ENCODE results near the gene LHFPL3. TPM values are rescaled to one million over a fixed set of nuclear protein-coding genes. Genes with fewer than 3 reads are reported as not detected.
"Not testable (repeated sequence)": the region's sequence is repeated elsewhere in the genome, so short reads cannot be mapped to it uniquely, and the experiment has no call there.

LHFPL3 gene
- total RNA-seq, result not detected

GRCh38 chr7:104328296-104328969, at the start of gene LHFPL3:
LHFPL3 (plus strand) TSS chr7:104328603.
- peak; percentile 37 for DNase-seq

GRCh38 chr7:104281685-104282084, 46.7 kb upstream of the LHFPL3 start:
- DNase-seq, result not testable (repeated sequence)

- no peak for DNase-seq
Observed at GRCh38 chr7:104286839-104287238, 41.6 kb upstream of the LHFPL3 start.

- DNase-seq, result no peak
Observed at GRCh38 chr7:104288137-104288536, 40.3 kb upstream of the LHFPL3 start.

GRCh38 chr7:104294291-104294690, 34.1 kb upstream of the LHFPL3 start:
- no peak for DNase-seq

GRCh38 chr7:104296266-104296665, 32.1 kb upstream of the LHFPL3 start:
- no peak for DNase-seq

GRCh38 chr7:104296900-104297299, 31.5 kb upstream of the LHFPL3 start:
- no peak for DNase-seq

GRCh38 chr7:104299323-104299722, 29.1 kb upstream of the LHFPL3 start:
- DNase-seq, result no peak

- no peak for DNase-seq
Observed at GRCh38 chr7:104299777-104300176, 28.6 kb upstream of the LHFPL3 start.

- no peak for DNase-seq
Observed at GRCh38 chr7:104306793-104307192, 21.6 kb upstream of the LHFPL3 start.

GRCh38 chr7:104317948-104318629, 10.3 kb upstream of the LHFPL3 start:
- no peak for DNase-seq

- DNase-seq, result no peak
Observed at GRCh38 chr7:104327534-104327933, 869 bp upstream of the LHFPL3 start.

GRCh38 chr7:104327938-104328295, 486 bp upstream of the LHFPL3 start:
- no peak for DNase-seq

- DNase-seq, result no peak
Observed at GRCh38 chr7:104328970-104329825, 795 bp downstream of the LHFPL3 start.

GRCh38 chr7:104341546-104341945, 13.1 kb downstream of the LHFPL3 start:
- no peak for DNase-seq

- no peak for DNase-seq
Observed at GRCh38 chr7:104352736-104353135, 24.3 kb downstream of the LHFPL3 start.

- DNase-seq, result no peak
Observed at GRCh38 chr7:104357166-104357565, 28.8 kb downstream of the LHFPL3 start.

GRCh38 chr7:104358446-104359132, 30.2 kb downstream of the LHFPL3 start:
- no peak for DNase-seq

- no peak for DNase-seq
Observed at GRCh38 chr7:104362756-104363155, 34.4 kb downstream of the LHFPL3 start.

- DNase-seq, result no peak
Observed at GRCh38 chr7:104363355-104363754, 35.0 kb downstream of the LHFPL3 start.

GRCh38 chr7:104366390-104366789, 38.0 kb downstream of the LHFPL3 start:
- no peak for DNase-seq

- no peak for DNase-seq
Observed at GRCh38 chr7:104367926-104368325, 39.5 kb downstream of the LHFPL3 start.
